HCT116 (cell line): ENCODE data around the gene SLC25A39. TPM values are rescaled to one million over a fixed set of nuclear protein-coding genes. Genes with fewer than 3 reads are reported as not detected.

ENCODE experiments used
- ATAC-seq: fragments of 200-7000 bp; cut with Tn5 transposase; 2 replicates; pipeline ENCODE4 v1.9.1; 2020; ENCODE audit warnings: mild to moderate bottlenecking, moderate library complexity
- BruUV-seq: library from RNA; stranded (reverse); fragments of 400-500 nt; replicated peaks from 2 replicates; lab custom pipeline; 2021; lab: Mats Ljungman, UMichigan
- CTCF ChIA-PET: fragments of 300-600 bp; sonication (Branson Sonifier 250); formaldehyde crosslinking; loops from one replicate; lab custom pipeline; 2021; ENCODE audit warnings: antibody characterized with exemption; lab: Charles Lee
- POLR2A ChIA-PET: fragments of 300-600, 350-600 bp; sonication (Branson Sonifier 250); formaldehyde crosslinking; loops from one replicate; lab custom pipeline; 2021; ENCODE audit warnings: antibody characterized with exemption; lab: Charles Lee
- RAD21 ChIA-PET, 2 experiments: fragments of 300-600 bp; sonication (Branson Sonifier 250); formaldehyde crosslinking; loops; one replicate each; lab custom pipeline; 2023; ENCODE audit warnings: low total read pairs in 2 of 2; ENCODE audit not compliant: uncharacterized antibody in 2 of 2, unreplicated experiment in 2 of 2, low non-redundant PET in 1 of 2; lab: Charles Lee
- DNase-seq: peaks from one replicate; pipeline ENCODE4 v3.0.0-alpha.2; 2010; ENCODE audit warnings: low read depth, low spot score
- H2AFZ ChIP-seq: fragments of 200-600 bp; shearing (Covaris generic), sonication (generic); 2 replicates; pipeline ENCODE4 v1.6.1; 2017; ENCODE audit warnings: low read depth, mixed run types, mixed read lengths, antibody characterized with exemption, low read length; ENCODE audit not compliant: poor library complexity, severe bottlenecking
- H3K27ac ChIP-seq: 2 replicates; pipeline ENCODE4 v1.5.1; 2012; ENCODE audit warnings: low read depth, low read length
- H3K27me3 ChIP-seq: fragments of 200-600 bp; sonication (generic); 2 replicates; pipeline ENCODE4 v1.6.1; 2016; ENCODE audit warnings: mixed run types, low read length, mixed read lengths; ENCODE audit not compliant: insufficient read depth
- H3K36me3 ChIP-seq, 2 experiments: fragments of 200-500 bp in 1 of 2; fragments of 200-600 bp in 1 of 2; sonication (Bioruptor generic) in 1 of 2; sonication (generic) in 1 of 2; 2 replicates each; pipeline versions ENCODE4 v1.5.1 to v1.6.1; 2014 to 2016; ENCODE audit warnings: low read length in 2 of 2, inconsistent platforms in 1 of 2, mixed read lengths in 1 of 2, mixed run types in 1 of 2; ENCODE audit not compliant: insufficient read depth in 2 of 2, control insufficient read depth in 1 of 2
- H3K4me1 ChIP-seq, 2 experiments: fragments of 200-600 bp in 1 of 2; sonication (generic) in 1 of 2; 2 replicates each; pipeline versions ENCODE4 v1.5.1 to v1.6.1; 2012 to 2017; ENCODE audit warnings: low read length in 2 of 2, inconsistent platforms in 1 of 2, mild to moderate bottlenecking in 1 of 2, mixed read lengths in 1 of 2, mixed run types in 1 of 2, moderate library complexity in 1 of 2; ENCODE audit not compliant: insufficient read depth in 2 of 2, control insufficient read depth in 1 of 2
- H3K4me2 ChIP-seq: fragments of 200-600 bp; sonication (generic); 2 replicates; pipeline ENCODE4 v1.6.1; 2017; ENCODE audit warnings: mixed run types, low read length, mixed read lengths
- H3K4me3 ChIP-seq, 2 experiments: fragments of 200-600 bp in 1 of 2; sonication (generic) in 1 of 2; replicated peaks in 1 of 2; 2 replicates each; pipeline ENCODE4 v1.5.1; 2011 to 2016; ENCODE audit warnings: low read length in 2 of 2, control low read depth in 1 of 2, low read depth in 1 of 2, mild to moderate bottlenecking in 1 of 2, mixed read lengths in 1 of 2, mixed run types in 1 of 2
- H3K79me2 ChIP-seq: fragments of 200-600 bp; sonication (generic); 2 replicates; pipeline ENCODE4 v1.6.1; 2017; ENCODE audit warnings: mild to moderate bottlenecking, mixed run types, low read length, moderate library complexity, mixed read lengths; ENCODE audit not compliant: insufficient read depth
- H3K9ac ChIP-seq: fragments of 200-600 bp; sonication (generic); 2 replicates; pipeline ENCODE4 v1.6.1; 2016; ENCODE audit warnings: low read length, mixed read lengths
- H3K9me2 ChIP-seq: fragments of 200-600 bp; sonication (generic), shearing (Covaris generic); 2 replicates; pipeline ENCODE4 v1.6.1; 2017; ENCODE audit warnings: mixed run types, mild to moderate bottlenecking, moderate library complexity; ENCODE audit not compliant: insufficient read depth
- H3K9me3 ChIP-seq, 2 experiments: fragments of 200-500 bp in 1 of 2; fragments of 200-600 bp in 1 of 2; sonication (Bioruptor generic) in 1 of 2; sonication (generic) in 1 of 2; 2 replicates each; pipeline ENCODE4 v1.6.1; 2014 to 2017; ENCODE audit warnings: low read length in 2 of 2, mixed read lengths in 2 of 2, inconsistent platforms in 1 of 2, low read depth in 1 of 2, mild to moderate bottlenecking in 1 of 2, mixed run types in 1 of 2, moderate library complexity in 1 of 2; ENCODE audit not compliant: control insufficient read depth in 1 of 2, insufficient read depth in 1 of 2
- H4K20me1 ChIP-seq: fragments of 200-600 bp; sonication (generic), shearing (Covaris generic); 2 replicates; pipeline ENCODE4 v1.6.1; 2017; ENCODE audit warnings: mixed run types, mild to moderate bottlenecking, moderate library complexity; ENCODE audit not compliant: insufficient read depth
- ELF1 ChIP-seq: IDR thresholded peaks from 2 replicates; pipeline ENCODE4 v1.6.1; 2012; ENCODE audit warnings: low read depth, borderline replicate concordance
- POLR2A ChIP-seq: IDR thresholded peaks from 2 replicates; pipeline ENCODE4 v1.7.0; 2011; ENCODE audit warnings: borderline replicate concordance; ENCODE audit not compliant: insufficient read depth, insufficient read length; ENCODE audit errors: extremely low read depth
- POLR2AphosphoS5 ChIP-seq: IDR thresholded peaks from 2 replicates; pipeline ENCODE4 v1.6.1; 2011; ENCODE audit warnings: mild to moderate bottlenecking, low read depth, low read length, moderate library complexity
- SIN3A ChIP-seq: IDR thresholded peaks from 2 replicates; pipeline ENCODE4 v1.6.1; 2012; ENCODE audit warnings: low read depth
- ZFX ChIP-seq: fragments of 450-650 bp; IDR thresholded peaks from 2 replicates; pipeline ENCODE4 v1.6.1; 2017
- intact Hi-C: fragments of 100-400 bp; cut with micrococcal nuclease; formaldehyde crosslinking; loops from 2 replicates; pipeline ENCODE4 v1.10.0; 2022
- total RNA-seq: library from RNA; stranded (reverse); gene quantifications from one replicate; pipeline ENCODE4 v1.2.1, GENCODE V29; 2021; ENCODE audit not compliant: unreplicated experiment
- TF ChIP-seq, protein P1 (sequence below): IDR thresholded peaks from 2 replicates; pipeline ENCODE4 v1.6.1; 2011; ENCODE audit warnings: mild to moderate bottlenecking, low read length, moderate library complexity; ENCODE audit not compliant: insufficient replicate concordance; ENCODE audit errors: extremely low read depth
- TF ChIP-seq, protein P2 (sequence below), 3 experiments: fragments of 200-600 bp in 1 of 3; sonication (generic) in 1 of 3; IDR thresholded peaks in 2 of 3; conservative IDR thresholded peaks in 1 of 3; 2 replicates each; pipeline ENCODE4 v1.5.1; 2012 to 2017; ENCODE audit warnings: low read depth in 2 of 3, low read length in 2 of 3, antibody characterized with exemption in 1 of 3, borderline replicate concordance in 1 of 3, control low read depth in 1 of 3, mild to moderate bottlenecking in 1 of 3, mixed read lengths in 1 of 3, mixed run types in 1 of 3, moderate library complexity in 1 of 3; ENCODE audit not compliant: insufficient read depth in 1 of 3

SLC25A39 gene
- total RNA-seq, 1 experiment from 2014 or later, result 326 TPM

DNA sequence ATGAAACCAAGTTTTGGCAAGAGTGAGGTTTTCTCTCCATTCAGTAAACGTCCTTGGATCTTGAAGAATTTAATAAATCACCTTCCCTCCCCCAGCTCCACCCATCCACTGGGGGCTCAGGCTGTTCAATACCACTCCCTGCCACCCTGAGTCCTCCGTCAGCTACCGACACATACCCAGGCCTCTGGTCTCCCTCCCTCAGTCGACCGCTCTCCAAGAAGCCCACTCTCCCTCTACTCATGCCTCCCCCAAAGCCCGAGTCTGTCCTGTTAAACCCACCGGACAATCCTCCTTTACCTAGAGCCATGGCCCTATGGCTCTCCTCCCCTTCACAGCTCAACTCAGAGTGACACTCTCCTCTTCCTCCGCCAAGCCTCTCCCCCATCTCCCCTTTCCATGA is 37.0 kb downstream of the SLC25A39 start:
- POLR2A ChIA-PET, result no interaction called here
- intact Hi-C loops, result no loop called here
- no peaks in the 10 kb centered on the region for H3K36me3 ChIP-seq
- no peak for TF ChIP-seq POLR2A
- TF ChIP-seq, protein P1, sequence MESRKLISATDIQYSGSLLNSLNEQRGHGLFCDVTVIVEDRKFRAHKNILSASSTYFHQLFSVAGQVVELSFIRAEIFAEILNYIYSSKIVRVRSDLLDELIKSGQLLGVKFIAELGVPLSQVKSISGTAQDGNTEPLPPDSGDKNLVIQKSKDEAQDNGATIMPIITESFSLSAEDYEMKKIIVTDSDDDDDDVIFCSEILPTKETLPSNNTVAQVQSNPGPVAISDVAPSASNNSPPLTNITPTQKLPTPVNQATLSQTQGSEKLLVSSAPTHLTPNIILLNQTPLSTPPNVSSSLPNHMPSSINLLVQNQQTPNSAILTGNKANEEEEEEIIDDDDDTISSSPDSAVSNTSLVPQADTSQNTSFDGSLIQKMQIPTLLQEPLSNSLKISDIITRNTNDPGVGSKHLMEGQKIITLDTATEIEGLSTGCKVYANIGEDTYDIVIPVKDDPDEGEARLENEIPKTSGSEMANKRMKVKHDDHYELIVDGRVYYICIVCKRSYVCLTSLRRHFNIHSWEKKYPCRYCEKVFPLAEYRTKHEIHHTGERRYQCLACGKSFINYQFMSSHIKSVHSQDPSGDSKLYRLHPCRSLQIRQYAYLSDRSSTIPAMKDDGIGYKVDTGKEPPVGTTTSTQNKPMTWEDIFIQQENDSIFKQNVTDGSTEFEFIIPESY, result no peak
- no peak for TF ChIP-seq ZFX
- no peak for TF ChIP-seq SIN3A
- TF ChIP-seq ELF1, result no peak
- TF ChIP-seq, protein P2, sequence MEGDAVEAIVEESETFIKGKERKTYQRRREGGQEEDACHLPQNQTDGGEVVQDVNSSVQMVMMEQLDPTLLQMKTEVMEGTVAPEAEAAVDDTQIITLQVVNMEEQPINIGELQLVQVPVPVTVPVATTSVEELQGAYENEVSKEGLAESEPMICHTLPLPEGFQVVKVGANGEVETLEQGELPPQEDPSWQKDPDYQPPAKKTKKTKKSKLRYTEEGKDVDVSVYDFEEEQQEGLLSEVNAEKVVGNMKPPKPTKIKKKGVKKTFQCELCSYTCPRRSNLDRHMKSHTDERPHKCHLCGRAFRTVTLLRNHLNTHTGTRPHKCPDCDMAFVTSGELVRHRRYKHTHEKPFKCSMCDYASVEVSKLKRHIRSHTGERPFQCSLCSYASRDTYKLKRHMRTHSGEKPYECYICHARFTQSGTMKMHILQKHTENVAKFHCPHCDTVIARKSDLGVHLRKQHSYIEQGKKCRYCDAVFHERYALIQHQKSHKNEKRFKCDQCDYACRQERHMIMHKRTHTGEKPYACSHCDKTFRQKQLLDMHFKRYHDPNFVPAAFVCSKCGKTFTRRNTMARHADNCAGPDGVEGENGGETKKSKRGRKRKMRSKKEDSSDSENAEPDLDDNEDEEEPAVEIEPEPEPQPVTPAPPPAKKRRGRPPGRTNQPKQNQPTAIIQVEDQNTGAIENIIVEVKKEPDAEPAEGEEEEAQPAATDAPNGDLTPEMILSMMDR (IDR thresholded peaks at IDR 0.05 in 2 of 3, conservative IDR thresholded peaks at IDR 0.05 in 1 of 3; ENCODE audit: borderline replicate concordance in 1 of 3, insufficient read depth in 1 of 3, low read depth in 2 of 3, low read length in 2 of 3), result no peak
- TF ChIP-seq POLR2AphosphoS5, result no peak
- BruUV-seq, result no TSS peak
- H2AFZ ChIP-seq, result no peak overlapping the region
- no peak overlapping the region for H3K4me2 ChIP-seq
- no peaks in the 10 kb centered on the region for H3K4me1 ChIP-seq
- RAD21 ChIA-PET, result no interaction called here
- H3K79me2 ChIP-seq, result no peaks in the 10 kb centered on the region
- no peaks in the 10 kb centered on the region for H3K27me3 ChIP-seq
- ATAC-seq, result no peak
- no peaks in the 10 kb centered on the region for H4K20me1 ChIP-seq
- H3K27ac ChIP-seq, result no peak overlapping the region
- H3K9ac ChIP-seq, result no peak overlapping the region
- H3K9me3 ChIP-seq, result no peaks in the 10 kb centered on the region
- H3K4me3 ChIP-seq, result no peak overlapping the region
- CTCF ChIA-PET, result no interaction called here
- no peaks in the 10 kb centered on the region for H3K9me2 ChIP-seq
- DNase-seq, result no peak
